Upper lobe of right lung (tissue), 1 donor: Measurements from ENCODE around the gene PRUNE2. TPM values are rescaled to one million over a fixed set of nuclear protein-coding genes. Genes with fewer than 3 reads are reported as not detected.
A peak's percentile ranks its signal among the peaks of the same experiment; 100 is the strongest.

ENCODE experiments used
- ATAC-seq: fragments of 200-7000 bp; cut with Tn5 transposase; one replicate; pipeline ENCODE4 v1.9.1; 2020; ENCODE audit warnings: mild to moderate bottlenecking, moderate library complexity
- DNase-seq: peaks from one replicate; pipeline ENCODE4 v3.0.0-alpha.2; 2020
- H3K27ac ChIP-seq: fragments of 200-600 bp; one replicate; pipeline ENCODE4 v1.8.0; 2022
- H3K27me3 ChIP-seq: fragments of 200-600 bp; one replicate; pipeline ENCODE4 v1.8.0; 2022; ENCODE audit warnings: mild to moderate bottlenecking
- H3K36me3 ChIP-seq: fragments of 200-600 bp; one replicate; pipeline ENCODE4 v1.8.0; 2022
- H3K4me1 ChIP-seq: fragments of 200-600 bp; one replicate; pipeline ENCODE4 v1.8.0; 2022
- H3K4me3 ChIP-seq: fragments of 200-600 bp; one replicate; pipeline ENCODE4 v1.8.0; 2022; ENCODE audit warnings: mild to moderate bottlenecking
- H3K9me3 ChIP-seq: fragments of 200-600 bp; one replicate; pipeline ENCODE4 v1.8.0; 2022
- CTCF ChIP-seq: fragments of 200-600 bp; IDR thresholded peaks from one replicate; pipeline ENCODE4 v1.8.0; 2022; ENCODE audit warnings: antibody characterized with exemption
- intact Hi-C: fragments of 100-400 bp; cut with DNase I; formaldehyde crosslinking; loops from one replicate; pipeline ENCODE4 v1.11.0; 2022
- total RNA-seq: library from RNA; stranded (reverse); fragmentation: NEBNext Ultra II Directional; extraction: Animal tissue kit (Norgen Biotek cat#: 25700); gene quantifications from one replicate; pipeline ENCODE4 v1.2.1, GENCODE V29; 2021
- donor health status: DM: no; HTN: yes; CAD: no; lungs with severe emphysema.

PRUNE2 gene
- total RNA-seq, 1 donor from 2014 or later = 7.4 TPM

DNA sequence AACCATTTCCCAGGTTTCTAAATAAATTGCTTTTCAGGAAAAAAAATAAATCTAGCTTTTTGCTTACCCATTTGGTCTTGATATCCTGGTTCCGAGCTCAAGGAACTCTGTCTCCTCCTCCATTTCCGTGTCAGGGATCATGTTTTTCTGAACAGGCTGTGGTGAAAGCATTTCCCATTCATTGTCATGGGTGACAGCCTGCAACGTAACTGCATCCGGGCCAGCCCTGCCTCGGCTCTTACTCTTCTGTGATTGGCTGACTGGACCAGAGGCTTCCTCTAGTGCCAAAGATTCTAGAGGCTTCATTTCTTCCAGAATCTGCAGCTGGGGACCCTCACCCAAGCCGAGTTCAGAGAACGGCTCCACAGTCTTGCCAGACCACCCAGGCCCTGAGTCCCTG lies 202.6 kb downstream of the PRUNE2 start:
- no peak for DNase-seq
- Histone ChIP-seq H3K4me3 (peak overlapping the region; percentile 14), H3K36me3 (no peaks in the 10 kb centered on the region), H3K9me3 (no peaks in the 10 kb centered on the region), H3K27ac (peak overlapping the region; percentile 47), H3K4me1 (no peaks in the 10 kb centered on the region), H3K27me3 (peaks cover 9% of the 10 kb centered on the region)
- no peak for TF ChIP-seq CTCF
- intact Hi-C loops = loop anchor here (10.0 kb wide), 1 partner anchor 258 kb away; no protein-coding TSS in a partner anchor
- ATAC-seq = peak; percentile 71

GRCh38 chr9:76701441-76702039 lies 204.4 kb downstream of the PRUNE2 start:
- DNase-seq (no peak), ATAC-seq (no peak)
- Histone ChIP-seq H3K27ac (no peak overlapping the region), H3K36me3 (no peaks in the 10 kb centered on the region), H3K9me3 (no peaks in the 10 kb centered on the region), H3K4me3 (no peak overlapping the region), H3K4me1 (no peaks in the 10 kb centered on the region), H3K27me3 (peaks cover 8% of the 10 kb centered on the region)
- intact Hi-C loops = loop anchor here (10.0 kb wide), 1 partner anchor 257 kb away; no protein-coding TSS in a partner anchor
- TF ChIP-seq CTCF = no peak

DNA sequence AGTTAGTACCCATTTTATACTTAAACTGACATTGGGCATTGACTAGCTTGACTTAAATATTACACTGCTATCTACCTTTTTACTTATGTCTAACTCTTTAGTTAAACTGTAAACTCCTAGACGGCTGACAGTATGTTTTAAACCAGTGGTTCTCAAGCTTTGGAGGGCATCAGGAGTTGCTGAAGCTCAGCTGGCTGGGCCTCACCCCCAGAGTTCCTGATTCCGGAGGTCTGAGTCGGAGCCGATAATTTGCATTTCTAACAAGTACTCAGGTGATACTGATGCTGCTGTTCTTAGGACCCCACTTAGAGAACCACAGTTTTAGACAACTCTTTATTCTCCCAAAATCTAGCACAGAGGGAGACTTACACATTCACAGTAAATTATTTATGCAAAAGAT lies 205.0 kb downstream of the PRUNE2 start:
- Histone ChIP-seq H3K9me3 (no peaks in the 10 kb centered on the region), H3K27ac (no peak overlapping the region), H3K36me3 (no peaks in the 10 kb centered on the region), H3K27me3 (peaks cover 2% of the 10 kb centered on the region), H3K4me1 (no peaks in the 10 kb centered on the region), H3K4me3 (no peak overlapping the region)
- TF ChIP-seq CTCF = no peak
- DNase-seq (no peak), ATAC-seq (no peak)
- intact Hi-C loops = loop anchor here (10.0 kb wide), 1 partner anchor 256 kb away; no protein-coding TSS in a partner anchor

DNA sequence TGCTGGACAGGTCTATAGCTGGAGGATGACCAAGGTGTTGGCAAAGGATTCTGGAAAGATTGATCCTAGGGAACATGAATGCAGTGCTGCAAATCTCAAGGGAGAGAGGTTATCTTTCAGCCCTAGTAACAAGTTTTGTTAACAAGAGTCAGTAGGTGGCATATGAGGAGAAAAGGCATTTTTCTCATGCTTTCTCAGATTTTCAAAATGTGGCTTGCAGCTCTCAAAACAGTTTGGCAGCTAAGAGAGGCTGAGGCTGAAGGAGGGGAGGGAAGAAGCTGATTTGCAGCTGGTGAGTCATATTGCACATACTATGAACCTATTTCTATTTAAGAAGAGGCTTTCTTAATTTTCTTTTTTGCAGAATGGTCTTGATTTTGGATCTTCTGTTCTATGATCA lies 205.9 kb downstream of the PRUNE2 start:
- ATAC-seq (no peak), DNase-seq (no peak)
- no peak for TF ChIP-seq CTCF
- no peaks in the 10 kb centered on the region for H3K9me3 ChIP-seq
- intact Hi-C loops = loop anchor here (10.0 kb wide), 1 partner anchor 255 kb away; no protein-coding TSS in a partner anchor
- no peaks in the 10 kb centered on the region for H3K36me3 ChIP-seq
- no peaks in the 10 kb centered on the region for H3K27me3 ChIP-seq
- H3K4me3 ChIP-seq = no peak overlapping the region
- no peaks in the 10 kb centered on the region for H3K4me1 ChIP-seq
- no peak overlapping the region for H3K27ac ChIP-seq

- intact Hi-C loops = no loop called here
- TF ChIP-seq CTCF = no peak
- no peaks in the 10 kb centered on the region for H3K27me3 ChIP-seq
- no peak overlapping the region for H3K27ac ChIP-seq
- no peaks in the 10 kb centered on the region for H3K9me3 ChIP-seq
- ATAC-seq (no peak), DNase-seq (no peak)
- H3K4me3 ChIP-seq = no peak overlapping the region
- no peaks in the 10 kb centered on the region for H3K36me3 ChIP-seq
- H3K4me1 ChIP-seq = no peaks in the 10 kb centered on the region
Measured at GRCh38 chr9:76697554-76697953, 208.4 kb downstream of the PRUNE2 start.

DNA sequence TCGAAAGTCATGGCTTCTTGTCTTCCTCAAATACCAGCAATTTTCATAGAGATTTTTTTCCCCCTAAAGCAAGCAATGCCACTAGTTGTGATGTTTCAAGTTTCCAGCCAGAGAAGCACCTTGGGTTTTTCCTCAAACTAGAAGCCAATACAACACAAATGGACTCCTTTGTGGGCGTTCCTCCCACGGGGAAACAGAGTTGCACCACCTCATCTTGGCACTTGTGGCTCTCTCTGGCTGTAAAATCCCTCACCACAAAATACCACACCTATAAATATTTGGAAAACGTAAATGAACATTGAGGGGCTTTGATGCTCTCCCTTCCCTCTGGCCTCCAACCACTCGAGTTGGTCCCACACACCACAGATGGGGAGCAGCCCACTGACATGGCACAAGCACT lies 208.8 kb downstream of the PRUNE2 start:
- ATAC-seq (no peak), DNase-seq (no peak)
- no peaks in the 10 kb centered on the region for H3K27me3 ChIP-seq
- TF ChIP-seq CTCF = no peak
- no peaks in the 10 kb centered on the region for H3K9me3 ChIP-seq
- no peak overlapping the region for H3K27ac ChIP-seq
- intact Hi-C loops = no loop called here
- no peaks in the 10 kb centered on the region for H3K36me3 ChIP-seq
- no peaks in the 10 kb centered on the region for H3K4me1 ChIP-seq
- no peak overlapping the region for H3K4me3 ChIP-seq
